Measurements from ENCODE around the gene PPP1R3E.

Gene PPP1R3E, protein sequence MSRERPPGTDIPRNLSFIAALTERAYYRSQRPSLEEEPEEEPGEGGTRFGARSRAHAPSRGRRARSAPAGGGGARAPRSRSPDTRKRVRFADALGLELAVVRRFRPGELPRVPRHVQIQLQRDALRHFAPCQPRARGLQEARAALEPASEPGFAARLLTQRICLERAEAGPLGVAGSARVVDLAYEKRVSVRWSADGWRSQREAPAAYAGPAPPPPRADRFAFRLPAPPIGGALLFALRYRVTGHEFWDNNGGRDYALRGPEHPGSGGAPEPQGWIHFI

DNA sequence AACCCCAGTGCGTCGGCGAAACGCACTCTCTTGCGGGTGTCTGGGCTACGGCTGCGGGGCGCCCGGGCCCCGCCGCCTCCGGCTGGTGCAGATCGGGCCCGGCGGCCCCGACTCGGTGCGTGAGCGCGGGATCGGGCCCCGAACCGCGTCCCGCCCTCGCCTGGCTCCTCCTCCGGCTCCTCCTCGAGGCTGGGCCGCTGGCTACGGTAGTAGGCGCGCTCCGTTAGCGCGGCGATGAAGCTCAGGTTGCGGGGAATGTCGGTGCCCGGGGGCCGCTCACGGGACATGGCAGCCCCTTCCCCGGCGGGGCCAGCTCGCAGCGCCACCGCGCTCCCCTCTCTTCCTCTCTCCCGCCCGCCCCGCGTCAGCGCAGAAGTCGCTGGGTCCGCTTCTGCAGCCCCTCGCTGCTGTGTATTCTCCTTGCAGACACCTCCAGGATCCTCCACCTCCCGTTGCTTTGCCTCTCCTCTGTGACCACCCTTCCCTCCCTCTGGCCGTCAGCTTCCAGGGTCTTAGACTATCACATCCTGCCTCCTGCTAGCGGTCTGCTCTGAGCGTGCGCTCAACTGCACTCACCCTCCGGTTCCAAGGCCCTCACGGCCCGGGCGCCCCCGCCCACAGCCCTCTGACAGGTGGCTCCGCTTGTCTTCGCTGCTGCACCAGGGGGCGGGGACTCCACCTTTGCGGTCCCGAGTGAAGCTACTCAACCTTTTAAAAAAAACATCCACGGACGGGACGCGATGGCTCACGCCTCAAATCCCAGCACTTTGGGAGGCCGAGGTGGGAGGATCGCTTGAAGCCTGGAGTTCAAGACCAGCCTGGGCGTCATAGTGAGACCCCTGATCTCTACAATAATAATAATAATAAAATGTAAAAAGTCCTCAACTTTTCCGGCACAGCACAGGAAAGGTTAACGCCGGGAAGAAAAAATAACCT, at the start of gene PPP1R3E:
PPP1R3E (minus strand) TSS at position 570 of the 936 bp plus-strand sequence; CDS start at position 287, 283 bp downstream.
- Histone ChIP-seq H2AFZ (ENCODE audit: low read depth, low read length) (peak within 1 kb of the TSS; percentile 84), H3K4me3 (ENCODE audit: low read length) (peak within 1 kb of the TSS; percentile 60), H3K4me1 (ENCODE audit: insufficient read depth, low read length) (peaks cover 30% of the 10 kb centered on the region), H3K27me3 (ENCODE audit: insufficient read depth, low read length) (no peaks in the 10 kb centered on the region), H3K9me3 (ENCODE audit: low read length) (no peaks in the 10 kb centered on the region), H3K36me3 (ENCODE audit: insufficient read depth, low read length) (peaks cover 9% of the 10 kb centered on the region)

DNA sequence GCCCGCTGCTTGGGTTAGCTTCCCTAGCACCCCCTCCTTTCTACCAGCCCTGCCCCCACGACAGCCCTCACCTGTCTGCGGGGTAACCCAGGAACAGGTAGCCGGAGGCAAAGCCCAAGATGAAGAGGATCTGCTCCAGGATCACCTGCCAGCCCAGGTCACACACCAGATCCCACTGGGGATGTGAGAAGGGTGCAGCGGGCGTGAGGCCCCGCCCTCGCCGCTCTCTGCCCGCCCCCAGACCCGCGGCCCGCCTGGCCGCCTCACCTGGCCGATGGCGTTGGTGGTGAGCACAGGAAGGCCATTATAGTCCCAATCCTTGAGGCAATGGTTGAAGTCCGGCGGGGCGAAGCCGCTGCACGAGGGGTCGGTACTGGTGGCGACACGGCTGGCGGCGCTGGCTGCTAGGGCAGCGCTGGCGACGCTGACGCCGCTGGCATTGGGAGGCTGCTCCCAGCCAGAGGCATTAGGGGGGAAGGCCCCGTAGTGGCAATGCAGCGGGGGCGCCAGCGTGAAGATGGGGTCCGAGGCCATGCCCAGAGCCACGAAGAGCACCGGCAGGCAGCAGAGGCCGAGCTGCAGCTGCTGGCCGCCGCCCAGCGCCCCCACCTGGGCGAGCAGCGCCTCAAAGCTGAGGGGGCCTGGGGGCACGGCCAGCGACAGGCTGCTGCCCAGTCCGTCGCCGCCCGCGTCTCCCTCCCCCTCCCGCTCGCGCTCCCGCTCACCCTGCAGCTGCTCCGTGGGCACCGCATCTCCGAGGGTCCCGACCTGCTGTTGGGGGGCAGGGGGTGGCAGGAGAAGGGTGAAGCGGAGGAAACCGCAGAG, 49.2 kb upstream of the PPP1R3E start:
- peaks cover 7% of the 10 kb centered on the region for H3K4me1 ChIP-seq (ENCODE audit: insufficient read depth, low read length)
- H3K27me3 ChIP-seq (ENCODE audit: insufficient read depth, low read length): no peaks in the 10 kb centered on the region
- no peaks in the 10 kb centered on the region for H3K9me3 ChIP-seq (ENCODE audit: low read length)
- H3K36me3 ChIP-seq (ENCODE audit: insufficient read depth, low read length): peaks cover 6% of the 10 kb centered on the region
- peak overlapping the region; percentile 63 for H3K4me3 ChIP-seq (ENCODE audit: low read length)
- peak overlapping the region; percentile 74 for H2AFZ ChIP-seq (ENCODE audit: low read depth, low read length)

GRCh38 chr14:23349156-23349845, 46.6 kb upstream of the PPP1R3E start:
- no peak overlapping the region for H3K4me3 ChIP-seq (ENCODE audit: low read length)
- no peaks in the 10 kb centered on the region for H3K36me3 ChIP-seq (ENCODE audit: insufficient read depth, low read length)
- H3K27me3 ChIP-seq (ENCODE audit: insufficient read depth, low read length): no peaks in the 10 kb centered on the region
- peaks cover 7% of the 10 kb centered on the region for H3K4me1 ChIP-seq (ENCODE audit: insufficient read depth, low read length)
- no peaks in the 10 kb centered on the region for H3K9me3 ChIP-seq (ENCODE audit: low read length)
- no peak overlapping the region for H2AFZ ChIP-seq (ENCODE audit: low read depth, low read length)

DNA sequence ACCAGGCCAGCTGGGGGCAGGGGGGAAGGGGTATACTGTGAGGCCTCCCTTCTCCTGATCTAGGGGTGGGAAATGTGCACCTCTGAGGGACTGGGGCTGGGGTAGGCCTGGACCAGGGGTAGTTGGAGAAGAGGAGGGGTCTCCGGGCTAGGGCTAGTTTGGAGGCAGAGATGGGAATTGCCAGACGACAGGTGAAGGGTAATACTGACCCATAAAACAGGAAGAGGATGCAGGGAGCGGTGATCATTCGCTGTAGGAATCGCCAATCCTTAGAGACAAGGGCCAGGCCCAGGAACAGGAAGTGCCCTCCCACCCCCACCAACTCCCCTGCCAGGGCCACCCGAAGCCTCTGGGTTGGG, 45.6 kb upstream of the PPP1R3E start:
- H3K36me3 ChIP-seq (ENCODE audit: insufficient read depth, low read length): no peaks in the 10 kb centered on the region
- peaks cover 7% of the 10 kb centered on the region for H3K4me1 ChIP-seq (ENCODE audit: insufficient read depth, low read length)

GRCh38 chr14:23347406-23348296, 45.0 kb upstream of the PPP1R3E start:
- Histone ChIP-seq H3K27me3 (ENCODE audit: insufficient read depth, low read length) (no peaks in the 10 kb centered on the region), H3K4me3 (ENCODE audit: low read length) (no peak overlapping the region), H3K9me3 (ENCODE audit: low read length) (peaks cover 2% of the 10 kb centered on the region), H2AFZ (ENCODE audit: low read depth, low read length) (no peak overlapping the region), H3K36me3 (ENCODE audit: insufficient read depth, low read length) (no peaks in the 10 kb centered on the region), H3K4me1 (ENCODE audit: insufficient read depth, low read length) (peaks cover 7% of the 10 kb centered on the region)

More for the DNA sequence above, 45.6 kb upstream of the PPP1R3E start:
- Histone ChIP-seq H3K9me3 (ENCODE audit: low read length) (peaks cover 2% of the 10 kb centered on the region), H3K27me3 (ENCODE audit: insufficient read depth, low read length) (no peaks in the 10 kb centered on the region), H2AFZ (ENCODE audit: low read depth, low read length) (no peak overlapping the region), H3K4me3 (ENCODE audit: low read length) (no peak overlapping the region)

- no peak overlapping the region for H3K4me3 ChIP-seq (ENCODE audit: low read length)
Measured at GRCh38 chr14:23346693-23347405, 44.2 kb upstream of the PPP1R3E start.

GRCh38 chr14:23345987-23346692, 43.5 kb upstream of the PPP1R3E start:
- Histone ChIP-seq H2AFZ (ENCODE audit: low read depth, low read length) (no peak overlapping the region), H3K9me3 (ENCODE audit: low read length) (peaks cover 7% of the 10 kb centered on the region), H3K4me3 (ENCODE audit: low read length) (no peak overlapping the region), H3K27me3 (ENCODE audit: insufficient read depth, low read length) (no peaks in the 10 kb centered on the region), H3K36me3 (ENCODE audit: insufficient read depth, low read length) (no peaks in the 10 kb centered on the region), H3K4me1 (ENCODE audit: insufficient read depth, low read length) (no peaks in the 10 kb centered on the region)

More at GRCh38 chr14:23346693-23347405, 44.2 kb upstream of the PPP1R3E start:
- H2AFZ ChIP-seq (ENCODE audit: low read depth, low read length): no peak overlapping the region
- peaks cover 6% of the 10 kb centered on the region for H3K9me3 ChIP-seq (ENCODE audit: low read length)
- H3K4me1 ChIP-seq (ENCODE audit: insufficient read depth, low read length): peaks cover 3% of the 10 kb centered on the region
- H3K27me3 ChIP-seq (ENCODE audit: insufficient read depth, low read length): no peaks in the 10 kb centered on the region
- H3K36me3 ChIP-seq (ENCODE audit: insufficient read depth, low read length): no peaks in the 10 kb centered on the region

- H2AFZ ChIP-seq (ENCODE audit: low read depth, low read length): no peak overlapping the region
- no peaks in the 10 kb centered on the region for H3K27me3 ChIP-seq (ENCODE audit: insufficient read depth, low read length)
- no peaks in the 10 kb centered on the region for H3K36me3 ChIP-seq (ENCODE audit: insufficient read depth, low read length)
- peaks cover 7% of the 10 kb centered on the region for H3K9me3 ChIP-seq (ENCODE audit: low read length)
- no peaks in the 10 kb centered on the region for H3K4me1 ChIP-seq (ENCODE audit: insufficient read depth, low read length)
- no peak overlapping the region for H3K4me3 ChIP-seq (ENCODE audit: low read length)
Measured at GRCh38 chr14:23344481-23344880, 41.8 kb upstream of the PPP1R3E start.

GRCh38 chr14:23339506-23340268, 37.0 kb upstream of the PPP1R3E start:
- Histone ChIP-seq H2AFZ (ENCODE audit: low read depth, low read length) (no peak overlapping the region), H3K36me3 (ENCODE audit: insufficient read depth, low read length) (no peaks in the 10 kb centered on the region), H3K27me3 (ENCODE audit: insufficient read depth, low read length) (no peaks in the 10 kb centered on the region), H3K4me1 (ENCODE audit: insufficient read depth, low read length) (no peaks in the 10 kb centered on the region), H3K9me3 (ENCODE audit: low read length) (peaks cover 7% of the 10 kb centered on the region), H3K4me3 (ENCODE audit: low read length) (no peak overlapping the region)

DNA sequence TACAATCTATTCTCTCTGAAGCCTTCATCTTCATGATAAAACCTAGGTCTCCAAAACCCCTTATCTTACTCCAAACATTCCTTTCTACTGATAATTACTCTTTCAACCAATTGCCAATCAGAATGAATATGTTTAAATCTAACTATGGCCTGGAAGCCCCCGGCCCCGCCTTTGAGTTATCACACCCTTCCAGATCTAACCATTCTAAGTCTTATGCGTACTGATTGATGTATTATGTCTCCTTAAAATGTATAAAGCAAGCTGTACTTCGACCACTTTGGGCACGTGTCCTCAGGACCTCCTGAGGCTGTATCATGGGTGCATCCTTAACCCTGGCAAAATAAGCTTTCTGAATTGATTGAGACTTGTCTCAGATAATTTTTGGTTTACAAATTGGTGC, 33.0 kb upstream of the PPP1R3E start:
- no peaks in the 10 kb centered on the region for H3K36me3 ChIP-seq (ENCODE audit: insufficient read depth, low read length)
- no peaks in the 10 kb centered on the region for H3K9me3 ChIP-seq (ENCODE audit: low read length)
- no peaks in the 10 kb centered on the region for H3K27me3 ChIP-seq (ENCODE audit: insufficient read depth, low read length)
- H3K4me3 ChIP-seq (ENCODE audit: low read length): no peak overlapping the region
- H2AFZ ChIP-seq (ENCODE audit: low read depth, low read length): no peak overlapping the region
- H3K4me1 ChIP-seq (ENCODE audit: insufficient read depth, low read length): no peaks in the 10 kb centered on the region
